NCI-H1092 treated with DMSO at 0.1 percent for 48 hours (cell line): Measurements from ENCODE around the gene TTC27.
"Not testable (repeated sequence)": the region's sequence is repeated elsewhere in the genome, so short reads cannot be mapped to it uniquely, and the experiment has no call there.

Source experiments
- DNase-seq: peaks from one replicate; lab custom pipeline; 2025; lab: John Stamatoyannopoulos, UW

TTC27 gene

GRCh38 chr2:32807662-32808061, 179.8 kb downstream of the TTC27 start:
- no peak for DNase-seq

- no peak for DNase-seq
These were observed 183.2 kb downstream of the TTC27 start for GRCh38 chr2:32810909-32811495.

GRCh38 chr2:32811696-32812095, 183.8 kb downstream of the TTC27 start:
- no peak for DNase-seq

- no peak for DNase-seq
These were observed 184.5 kb downstream of the TTC27 start for GRCh38 chr2:32812316-32812715.

- DNase-seq, result no peak
These were observed 192.2 kb downstream of the TTC27 start for GRCh38 chr2:32820088-32820487.

- DNase-seq, result no peak
These were observed 192.9 kb downstream of the TTC27 start for GRCh38 chr2:32820701-32821100.

GRCh38 chr2:32824070-32824809, 196.4 kb downstream of the TTC27 start:
- no peak for DNase-seq

- peak; percentile 18 for DNase-seq
These were observed 197.5 kb downstream of the TTC27 start for GRCh38 chr2:32825291-32825712.

- DNase-seq, result no peak
These were observed 202.3 kb downstream of the TTC27 start for GRCh38 chr2:32830196-32830595.

GRCh38 chr2:32832821-32833220, 205.0 kb downstream of the TTC27 start:
- no peak for DNase-seq

GRCh38 chr2:32833709-32834108, 205.9 kb downstream of the TTC27 start:
- no peak for DNase-seq

GRCh38 chr2:32835148-32835547, 207.3 kb downstream of the TTC27 start:
- DNase-seq, result no peak

- DNase-seq, result no peak
These were observed 209.1 kb downstream of the TTC27 start for GRCh38 chr2:32836933-32837332.

GRCh38 chr2:32838418-32838817, 210.6 kb downstream of the TTC27 start:
- no peak for DNase-seq

GRCh38 chr2:32838949-32839348, 211.1 kb downstream of the TTC27 start:
- DNase-seq, result no peak

- no peak for DNase-seq
These were observed 214.4 kb downstream of the TTC27 start for GRCh38 chr2:32841931-32842898.

- no peak for DNase-seq
These were observed 215.8 kb downstream of the TTC27 start for GRCh38 chr2:32843699-32844098.

GRCh38 chr2:32844253-32844652, 216.4 kb downstream of the TTC27 start:
- DNase-seq, result no peak

- not testable (repeated sequence) for DNase-seq
These were observed 218.4 kb downstream of the TTC27 start for GRCh38 chr2:32846274-32846673.

- DNase-seq, result no peak
These were observed 219.9 kb downstream of the TTC27 start for GRCh38 chr2:32847734-32848133.

GRCh38 chr2:32849456-32850194, 221.8 kb downstream of the TTC27 start:
- no peak for DNase-seq
